ENCODE data around the gene NBPF12. TPM values are rescaled to one million over a fixed set of nuclear protein-coding genes. Genes with fewer than 3 reads are reported as not detected.
"Not testable (repeated sequence)": the region's sequence is repeated elsewhere in the genome, so short reads cannot be mapped to it uniquely, and the experiment has no call there.

Gene NBPF12
- total and polyA plus RNA-seq, 2 donors (not counting 1 experiment from before 2014, with no cell fraction given) = 19.4 to 43.6 TPM

- intact Hi-C loops (cut with micrococcal nuclease); H3K9me3 Mint-ChIP-seq (ENCODE audit: insufficient read depth); H3K4me1 ChIP-seq (ENCODE audit: control insufficient read depth in 2 of 2, insufficient read depth in 2 of 2, low read length in 2 of 2); POLR2A ChIA-PET; CTCF ChIA-PET; H4K20me1 ChIP-seq (ENCODE audit: control insufficient read depth, insufficient read depth, low read length, poor library complexity, severe bottlenecking); H3K27me3 ChIP-seq (replicated peaks in 1 of 4; ENCODE audit: control extremely low read depth in 1 of 4, control insufficient read depth in 3 of 4, insufficient read depth in 4 of 4, low read length in 3 of 4); H3K79me2 ChIP-seq (ENCODE audit: control insufficient read depth, insufficient read depth, low read length); H3K36me3 ChIP-seq (replicated peaks in 1 of 2; ENCODE audit: control extremely low read depth in 1 of 2, control insufficient read depth in 1 of 2, extremely low read depth in 1 of 2, insufficient read depth in 2 of 2, low read length in 1 of 2); H3K9me3 ChIP-seq (ENCODE audit: control extremely low read depth in 1 of 3, control insufficient read depth in 2 of 3, insufficient read depth in 1 of 3, low read length in 2 of 3); H3K27me3 Mint-ChIP-seq: not testable (repeated sequence)
- DNase-seq (peak; percentile 61), ATAC-seq (ENCODE audit: low read depth) (peak; percentile 23)
- peak overlapping the region; percentile 95 for H3K4me3 Mint-ChIP-seq
- peak overlapping the region; percentile 98 for H3K27ac Mint-ChIP-seq
- Histone ChIP-seq H3K9ac (ENCODE audit: low read length) (peak overlapping the region; percentile 72), H3K4me3 (ENCODE audit: control extremely low read depth in 1 of 5, extremely low read depth in 1 of 5, insufficient read depth in 1 of 5, low read depth in 2 of 5, low read length in 4 of 5) (peak overlapping the region in 4 of 5 experiments; percentile 62 to 76 (median 72)), H3K27ac (ENCODE audit: low read length in 2 of 2) (peak overlapping the region; percentile 71 to 82), H2AFZ (ENCODE audit: insufficient read depth, low read depth, low read length, poor library complexity, severe bottlenecking) (peak overlapping the region; percentile 77), H3K4me2 (replicated peaks; ENCODE audit: low read depth, low read length, poor library complexity, severe bottlenecking) (peak overlapping the region; percentile 55)
- peaks cover 15% of the 10 kb centered on the region for H3K4me1 Mint-ChIP-seq
- WGBS (ENCODE audit: insufficient coverage) = 3% methylated on average over 39 of the region's 55 CpGs
Measured at GRCh38 chr1:146938927-146939786, 1.0 kb downstream of the NBPF12 start.

- not testable (repeated sequence) for H3K4me2 ChIP-seq (replicated peaks; ENCODE audit: low read depth, low read length, poor library complexity, severe bottlenecking)
Measured at GRCh38 chr1:146940293-146940692, 2.2 kb downstream of the NBPF12 start.

GRCh38 chr1:146943342-146943886 is 5.3 kb downstream of the NBPF12 start:
- intact Hi-C loops (cut with micrococcal nuclease); POLR2A ChIA-PET; H3K4me3 Mint-ChIP-seq: not testable (repeated sequence)

More at GRCh38 chr1:146940293-146940692, 2.2 kb downstream of the NBPF12 start:
- DNase-seq; H2AFZ ChIP-seq (ENCODE audit: insufficient read depth, low read depth, low read length, poor library complexity, severe bottlenecking); ATAC-seq (ENCODE audit: low read depth); H3K79me2 ChIP-seq (ENCODE audit: control insufficient read depth, insufficient read depth, low read length); H3K27me3 ChIP-seq (replicated peaks in 1 of 4; ENCODE audit: control extremely low read depth in 1 of 4, control insufficient read depth in 3 of 4, insufficient read depth in 4 of 4, low read length in 3 of 4); H3K27ac ChIP-seq (ENCODE audit: low read length in 2 of 2); H3K4me3 ChIP-seq (ENCODE audit: control extremely low read depth in 1 of 5, extremely low read depth in 1 of 5, insufficient read depth in 1 of 5, low read depth in 2 of 5, low read length in 4 of 5); H3K4me1 Mint-ChIP-seq; H3K9me3 ChIP-seq (ENCODE audit: control extremely low read depth in 1 of 3, control insufficient read depth in 2 of 3, insufficient read depth in 1 of 3, low read length in 2 of 3); CTCF ChIA-PET; H3K27me3 Mint-ChIP-seq; H3K9ac ChIP-seq (ENCODE audit: low read length); POLR2A ChIA-PET; H3K27ac Mint-ChIP-seq; intact Hi-C loops (cut with micrococcal nuclease); H3K9me3 Mint-ChIP-seq (ENCODE audit: insufficient read depth); H3K4me1 ChIP-seq (ENCODE audit: control insufficient read depth in 2 of 2, insufficient read depth in 2 of 2, low read length in 2 of 2); H3K36me3 ChIP-seq (replicated peaks in 1 of 2; ENCODE audit: control extremely low read depth in 1 of 2, control insufficient read depth in 1 of 2, extremely low read depth in 1 of 2, insufficient read depth in 2 of 2, low read length in 1 of 2); H4K20me1 ChIP-seq (ENCODE audit: control insufficient read depth, insufficient read depth, low read length, poor library complexity, severe bottlenecking): not testable (repeated sequence)
- no CpG with 5 or more reads among the region's 7 CpGs for WGBS (ENCODE audit: insufficient coverage)
- H3K4me3 Mint-ChIP-seq = peak overlapping the region; percentile 37

DNA sequence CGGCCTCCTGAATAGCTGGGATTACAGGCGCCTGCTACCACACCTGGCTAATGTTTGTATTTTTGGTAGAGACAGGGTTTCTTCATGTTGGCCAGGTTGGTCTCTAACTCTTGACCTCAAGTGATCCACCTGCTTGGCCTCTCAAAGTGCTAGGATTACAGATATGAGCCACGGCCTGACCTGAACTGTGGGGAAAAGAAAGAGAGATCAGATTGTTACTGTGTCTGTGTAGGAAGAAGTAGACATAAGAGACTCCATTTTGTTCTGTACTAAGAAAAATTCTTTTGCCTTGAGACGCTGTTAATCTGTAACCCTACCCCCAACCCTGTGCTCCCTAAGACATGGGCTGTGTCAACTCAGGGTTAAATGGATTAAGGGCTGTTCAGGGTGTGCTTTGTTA is 10.0 kb downstream of the NBPF12 start:
- H3K27me3 ChIP-seq (replicated peaks in 1 of 4; ENCODE audit: control extremely low read depth in 1 of 4, control insufficient read depth in 3 of 4, insufficient read depth in 4 of 4, low read length in 3 of 4); POLR2A ChIA-PET; H3K4me2 ChIP-seq (replicated peaks; ENCODE audit: low read depth, low read length, poor library complexity, severe bottlenecking); intact Hi-C loops (cut with micrococcal nuclease); H3K27ac ChIP-seq (ENCODE audit: low read length in 2 of 2); H4K20me1 ChIP-seq (ENCODE audit: control insufficient read depth, insufficient read depth, low read length, poor library complexity, severe bottlenecking); H3K9me3 Mint-ChIP-seq (ENCODE audit: insufficient read depth); H3K4me3 Mint-ChIP-seq; H3K4me3 ChIP-seq (ENCODE audit: control extremely low read depth in 1 of 5, extremely low read depth in 1 of 5, insufficient read depth in 1 of 5, low read depth in 2 of 5, low read length in 4 of 5); H3K27me3 Mint-ChIP-seq; H3K79me2 ChIP-seq (ENCODE audit: control insufficient read depth, insufficient read depth, low read length); DNase-seq; H3K27ac Mint-ChIP-seq; H2AFZ ChIP-seq (ENCODE audit: insufficient read depth, low read depth, low read length, poor library complexity, severe bottlenecking); H3K9ac ChIP-seq (ENCODE audit: low read length); ATAC-seq (ENCODE audit: low read depth); H3K36me3 ChIP-seq (replicated peaks in 1 of 2; ENCODE audit: control extremely low read depth in 1 of 2, control insufficient read depth in 1 of 2, extremely low read depth in 1 of 2, insufficient read depth in 2 of 2, low read length in 1 of 2); CTCF ChIA-PET; H3K4me1 ChIP-seq (ENCODE audit: control insufficient read depth in 2 of 2, insufficient read depth in 2 of 2, low read length in 2 of 2); H3K4me1 Mint-ChIP-seq; H3K9me3 ChIP-seq (ENCODE audit: control extremely low read depth in 1 of 3, control insufficient read depth in 2 of 3, insufficient read depth in 1 of 3, low read length in 2 of 3): not testable (repeated sequence)
- WGBS (ENCODE audit: insufficient coverage) = no CpG with 5 or more reads among the region's 4 CpGs

More at GRCh38 chr1:146943342-146943886, 5.3 kb downstream of the NBPF12 start:
- H3K27me3 Mint-ChIP-seq; H2AFZ ChIP-seq (ENCODE audit: insufficient read depth, low read depth, low read length, poor library complexity, severe bottlenecking); H3K4me3 ChIP-seq (ENCODE audit: control extremely low read depth in 1 of 5, extremely low read depth in 1 of 5, insufficient read depth in 1 of 5, low read depth in 2 of 5, low read length in 4 of 5); H3K9me3 ChIP-seq (ENCODE audit: control extremely low read depth in 1 of 3, control insufficient read depth in 2 of 3, insufficient read depth in 1 of 3, low read length in 2 of 3); ATAC-seq (ENCODE audit: low read depth); H3K9ac ChIP-seq (ENCODE audit: low read length); H3K36me3 ChIP-seq (replicated peaks in 1 of 2; ENCODE audit: control extremely low read depth in 1 of 2, control insufficient read depth in 1 of 2, extremely low read depth in 1 of 2, insufficient read depth in 2 of 2, low read length in 1 of 2); H3K27ac ChIP-seq (ENCODE audit: low read length in 2 of 2); H3K79me2 ChIP-seq (ENCODE audit: control insufficient read depth, insufficient read depth, low read length); H3K4me2 ChIP-seq (replicated peaks; ENCODE audit: low read depth, low read length, poor library complexity, severe bottlenecking); CTCF ChIA-PET; DNase-seq; H3K27ac Mint-ChIP-seq; H3K4me1 ChIP-seq (ENCODE audit: control insufficient read depth in 2 of 2, insufficient read depth in 2 of 2, low read length in 2 of 2); H3K4me1 Mint-ChIP-seq; H4K20me1 ChIP-seq (ENCODE audit: control insufficient read depth, insufficient read depth, low read length, poor library complexity, severe bottlenecking); H3K9me3 Mint-ChIP-seq (ENCODE audit: insufficient read depth); H3K27me3 ChIP-seq (replicated peaks in 1 of 4; ENCODE audit: control extremely low read depth in 1 of 4, control insufficient read depth in 3 of 4, insufficient read depth in 4 of 4, low read length in 3 of 4): not testable (repeated sequence)
- no CpG with 5 or more reads among the region's 6 CpGs for WGBS (ENCODE audit: insufficient coverage)

All from B cell (primary cell).